IPS DF 6.9 (cell line): ENCODE data around the gene CCK.

Experiments
- DNase-seq: peaks from one replicate; pipeline ENCODE4 v3.0.0-alpha.2; 2013; ENCODE audit warnings: low read depth, low spot score
- H3K27ac ChIP-seq: one replicate; pipeline ENCODE4 v1.5.1; 2013; ENCODE audit warnings: low read length, control low read depth
- H3K27me3 ChIP-seq: 2 replicates; pipeline ENCODE4 v1.6.1; 2013; ENCODE audit warnings: mild to moderate bottlenecking, low read length; ENCODE audit not compliant: control insufficient read depth, insufficient read depth
- H3K36me3 ChIP-seq: 2 replicates; pipeline ENCODE4 v1.6.1; 2013; ENCODE audit warnings: low read length; ENCODE audit not compliant: control insufficient read depth, insufficient read depth
- H3K4me1 ChIP-seq: 2 replicates; pipeline ENCODE4 v1.6.1; 2013; ENCODE audit warnings: low read length; ENCODE audit not compliant: control insufficient read depth, insufficient read depth
- H3K4me3 ChIP-seq: 2 replicates; pipeline ENCODE4 v1.5.1; 2013; ENCODE audit warnings: mild to moderate bottlenecking, low read length
- H3K9me3 ChIP-seq: 2 replicates; pipeline ENCODE4 v1.6.1; 2013; ENCODE audit warnings: low read length, inconsistent platforms; ENCODE audit not compliant: control insufficient read depth, insufficient read depth
- WGBS: extraction: QIAGEN DNeasy Blood & Tissue Kit; methylation state at CpG from one replicate; pipeline ENCODE4 v1.1.7; 2013; ENCODE audit warnings: mixed read lengths, missing lambda C conversion rate; ENCODE audit not compliant: insufficient read length, insufficient coverage; 5-methylcytosine and 5-hydroxymethylcytosine counted together

CCK gene

DNA sequence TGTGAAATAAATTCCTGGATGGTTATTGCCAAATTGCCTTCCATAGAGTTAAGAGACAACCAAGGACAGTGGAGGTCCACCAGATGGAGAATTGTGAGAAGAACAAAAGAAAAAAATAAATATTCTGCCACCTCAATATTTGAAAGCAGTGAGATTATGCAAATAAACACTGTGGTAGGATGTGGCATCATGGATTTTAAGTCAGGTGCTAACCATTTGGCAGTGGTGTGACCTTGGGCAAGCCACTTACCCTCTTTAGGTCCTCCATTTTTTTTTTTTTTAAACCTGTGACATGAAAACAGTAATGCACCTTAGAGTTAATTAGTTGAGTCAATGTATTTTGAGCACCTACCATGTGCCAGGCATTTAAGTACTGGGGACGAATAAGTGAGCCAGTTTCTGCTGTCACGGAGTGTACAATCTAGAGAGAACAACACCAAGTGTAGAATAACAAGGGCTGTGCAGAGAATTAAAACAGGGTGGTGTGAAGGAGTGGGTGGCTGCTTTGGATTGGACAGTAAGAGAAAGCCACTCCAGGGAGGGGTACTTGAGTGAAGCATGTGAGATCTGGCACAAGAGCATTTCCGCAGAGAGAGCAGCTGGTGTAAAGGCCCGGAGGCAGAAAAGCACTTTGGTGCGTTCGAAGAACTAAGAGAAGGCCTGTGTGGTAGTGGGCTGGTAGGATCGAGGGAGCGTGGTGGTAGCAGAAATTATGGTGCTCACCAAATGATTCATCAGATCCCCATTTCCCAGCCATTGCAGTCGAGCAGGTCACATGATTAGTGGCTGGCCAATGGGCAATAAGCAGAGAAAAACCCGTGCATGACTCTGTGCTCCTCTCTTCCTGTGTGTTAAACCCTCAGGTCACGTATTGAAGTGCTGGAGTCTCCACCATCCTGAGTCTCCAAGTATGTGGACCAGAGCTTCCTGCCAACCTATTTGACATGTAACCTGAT lies 39.2 kb downstream of the CCK start:
- no peaks in the 10 kb centered on the region for H3K4me1 ChIP-seq
- no CpG with 5 or more reads among the region's 11 CpGs for WGBS
- DNase-seq = no peak
- H3K27ac ChIP-seq = no peak overlapping the region
- H3K27me3 ChIP-seq = no peaks in the 10 kb centered on the region
- peaks cover 3% of the 10 kb centered on the region; the same call in 1 of the 2 replicates for H3K36me3 ChIP-seq
- H3K9me3 ChIP-seq = no peaks in the 10 kb centered on the region
- no peak overlapping the region for H3K4me3 ChIP-seq

DNA sequence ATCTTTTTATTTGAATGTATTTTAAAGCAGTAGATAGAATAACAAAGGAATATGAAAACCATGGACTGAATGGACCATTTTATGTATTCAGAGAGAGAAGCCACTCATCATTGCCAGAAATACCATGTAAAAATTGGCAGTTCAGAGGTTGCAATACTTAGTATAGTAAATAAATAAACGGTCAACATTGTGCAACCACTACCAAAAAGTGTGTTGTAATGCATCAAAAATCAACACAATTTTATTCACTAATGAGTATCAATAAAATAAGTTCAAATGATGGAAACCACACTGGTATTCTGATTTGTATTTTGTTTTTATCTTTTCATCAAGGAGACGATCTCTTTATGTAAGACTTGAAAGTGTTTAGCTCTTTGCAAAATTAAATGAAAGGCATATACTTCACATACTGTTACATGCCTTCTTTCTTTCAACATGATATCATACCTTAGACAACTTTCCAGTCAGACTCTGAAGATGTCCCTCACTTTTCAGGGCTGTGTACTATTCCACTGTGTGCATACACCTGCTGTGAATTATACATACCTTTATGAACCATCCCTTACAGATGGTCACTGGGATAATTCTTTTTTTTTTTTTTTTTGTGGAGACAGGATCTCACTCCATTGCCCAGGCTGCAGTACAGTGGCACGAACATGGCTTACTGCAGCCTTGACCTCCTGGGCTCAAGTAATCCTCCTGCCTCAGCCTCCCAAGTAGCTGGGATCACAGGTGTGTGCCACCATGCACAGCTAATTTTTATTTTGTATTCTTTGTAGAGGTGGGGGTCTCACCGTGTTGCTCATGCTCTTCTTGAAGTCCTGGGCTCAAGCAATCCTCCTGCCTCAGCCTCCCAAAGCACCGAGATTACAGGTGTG lies 40.3 kb downstream of the CCK start:
- DNase-seq = no peak
- Histone ChIP-seq H3K4me3 (no peak overlapping the region), H3K9me3 (no peaks in the 10 kb centered on the region), H3K4me1 (no peaks in the 10 kb centered on the region), H3K27ac (no peak overlapping the region), H3K36me3 (peaks cover 3% of the 10 kb centered on the region; the same call in 1 of the 2 replicates), H3K27me3 (no peaks in the 10 kb centered on the region)
- no CpG with 5 or more reads among the region's 5 CpGs for WGBS

DNA sequence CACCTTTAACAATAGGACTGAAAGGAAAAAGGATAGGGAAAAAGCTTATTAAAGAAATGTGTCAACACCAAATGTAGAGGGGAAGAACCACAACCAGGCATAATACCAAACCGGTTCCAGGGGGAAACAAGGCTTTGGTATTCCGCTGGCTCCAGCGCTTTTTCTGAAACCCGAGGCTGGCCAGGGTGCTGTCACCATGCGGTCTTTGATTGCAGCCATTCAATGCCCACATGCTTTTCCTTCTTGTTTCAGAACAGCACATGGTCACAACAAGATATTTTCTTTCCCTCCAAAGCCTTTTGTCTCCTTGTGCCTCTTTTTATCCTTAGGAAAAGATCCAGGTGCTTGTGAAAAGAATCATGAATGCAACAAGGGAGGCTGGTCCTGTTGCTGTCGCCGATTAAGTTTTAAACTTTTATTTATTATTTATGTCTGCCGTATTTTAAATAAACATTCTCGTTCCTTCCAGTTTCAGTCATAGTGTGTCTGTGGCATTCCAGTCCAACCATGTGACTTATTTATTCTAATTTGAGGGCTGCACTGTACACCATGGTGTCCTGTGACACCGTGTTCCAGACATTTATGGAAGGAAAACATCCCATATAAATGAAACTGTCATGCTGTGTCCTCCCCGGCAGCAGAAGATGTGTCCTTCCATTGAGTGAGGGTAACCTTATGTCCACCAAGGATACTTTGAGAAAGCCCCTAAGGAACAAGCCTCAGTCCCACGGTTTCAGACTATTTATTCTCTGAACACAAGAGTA lies 41.1 kb downstream of the CCK start:
- WGBS = no CpG with 5 or more reads among the region's 12 CpGs
- H3K27ac ChIP-seq = no peak overlapping the region

DNA sequence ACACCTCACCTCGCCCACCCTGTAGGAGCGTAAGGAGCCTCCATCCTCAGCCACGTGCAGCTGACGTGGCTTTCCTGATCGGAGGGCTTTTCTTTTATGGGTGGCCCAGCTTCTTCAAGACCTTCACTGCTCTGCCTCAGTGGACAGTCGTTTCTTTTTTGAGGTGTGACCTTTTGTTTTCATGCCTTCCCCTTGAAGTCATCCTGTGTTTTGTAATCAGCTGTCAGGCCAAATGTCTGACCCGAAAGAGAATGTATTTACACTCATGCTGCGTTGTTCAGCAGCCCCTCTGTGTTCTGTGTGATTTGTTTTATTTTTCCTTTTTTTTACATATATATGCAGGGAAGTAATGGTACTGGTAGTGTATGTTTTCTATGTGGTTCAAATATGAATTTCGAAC lies 41.8 kb downstream of the CCK start:
- no peak overlapping the region for H3K27ac ChIP-seq
- peaks cover 3% of the 10 kb centered on the region; the same call in 1 of the 2 replicates for H3K36me3 ChIP-seq
- no peaks in the 10 kb centered on the region for H3K27me3 ChIP-seq
- no peak overlapping the region for H3K4me3 ChIP-seq
- H3K9me3 ChIP-seq = no peaks in the 10 kb centered on the region
- no CpG with 5 or more reads among the region's 9 CpGs for WGBS
- no peak for DNase-seq
- no peaks in the 10 kb centered on the region for H3K4me1 ChIP-seq

More for the DNA sequence above, 41.1 kb downstream of the CCK start:
- H3K4me3 ChIP-seq = no peak overlapping the region
- no peaks in the 10 kb centered on the region for H3K4me1 ChIP-seq
- H3K36me3 ChIP-seq = peaks cover 3% of the 10 kb centered on the region; the same call in 1 of the 2 replicates
- DNase-seq = no peak
- H3K9me3 ChIP-seq = no peaks in the 10 kb centered on the region
- H3K27me3 ChIP-seq = no peaks in the 10 kb centered on the region

DNA sequence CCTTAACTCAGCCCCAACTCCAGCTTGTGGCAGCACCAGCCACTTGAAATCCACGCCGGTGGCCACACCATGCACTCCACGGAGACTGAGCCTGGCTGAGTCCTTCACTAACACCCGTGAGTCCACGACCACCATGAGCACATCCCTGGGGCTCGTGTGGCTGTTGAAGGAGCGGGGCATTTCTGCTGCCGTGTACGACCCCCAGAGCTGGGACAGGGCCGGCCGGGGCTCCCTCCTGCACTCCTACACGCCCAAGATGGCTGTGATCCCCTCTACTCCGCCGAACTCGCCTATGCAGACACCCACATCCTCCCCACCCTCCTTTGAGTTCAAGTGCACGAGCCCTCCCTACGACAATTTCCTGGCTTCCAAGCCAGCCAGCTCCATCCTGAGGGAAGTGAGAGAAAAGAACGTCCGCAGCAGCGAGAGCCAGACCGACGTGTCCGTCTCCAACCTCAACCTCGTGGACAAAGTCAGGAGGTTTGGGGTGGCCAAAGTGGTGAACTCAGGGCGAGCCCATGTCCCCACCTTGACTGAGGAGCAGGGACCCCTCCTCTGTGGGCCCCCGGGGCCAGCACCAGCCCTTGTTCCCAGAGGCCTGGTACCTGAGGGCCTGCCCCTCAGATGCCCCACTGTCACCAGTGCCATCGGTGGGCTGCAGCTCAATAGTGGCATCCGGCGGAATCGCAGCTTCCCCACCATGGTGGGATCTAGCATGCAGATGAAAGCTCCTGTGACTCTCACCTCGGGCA lies 42.9 kb downstream of the CCK start:
- Histone ChIP-seq H3K36me3 (peaks cover 3% of the 10 kb centered on the region; the same call in 1 of the 2 replicates), H3K27ac (no peak overlapping the region), H3K9me3 (no peaks in the 10 kb centered on the region), H3K4me1 (no peaks in the 10 kb centered on the region), H3K4me3 (no peak overlapping the region), H3K27me3 (no peaks in the 10 kb centered on the region)
- DNase-seq = no peak
- no CpG with 5 or more reads among the region's 31 CpGs for WGBS

DNA sequence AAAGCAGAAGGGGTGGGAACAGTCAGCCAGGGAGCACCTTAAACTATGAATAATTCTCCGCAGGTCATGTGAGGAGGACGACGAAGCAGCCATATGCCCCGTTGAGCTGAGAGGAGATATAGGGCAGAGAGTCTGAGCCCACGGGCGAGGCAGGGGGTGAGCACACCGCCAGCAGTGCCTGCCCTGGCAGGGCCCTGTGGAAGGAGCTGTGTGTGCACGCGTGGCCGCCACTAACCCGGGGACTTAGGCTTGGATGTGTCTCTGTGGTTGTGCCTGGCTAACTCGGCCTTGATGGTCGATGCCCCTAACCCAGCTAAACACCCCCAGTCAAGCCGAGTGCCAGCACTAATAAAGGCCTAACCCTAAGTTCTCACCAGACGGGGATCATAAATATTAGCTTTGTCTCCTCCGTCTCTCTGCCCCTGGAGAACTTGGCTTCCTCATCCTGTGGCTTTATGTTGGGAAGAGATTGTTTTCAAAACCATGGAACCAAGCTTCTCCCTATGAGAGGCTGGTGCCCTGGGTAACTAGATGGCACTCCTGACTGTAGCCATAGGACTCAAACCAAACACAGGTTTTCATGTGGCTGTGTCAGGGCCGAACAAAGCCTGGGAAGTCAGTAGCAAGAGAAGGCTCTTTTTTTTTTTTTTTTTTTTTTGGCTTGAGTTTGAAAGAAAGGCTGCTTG lies 45.4 kb downstream of the CCK start:
- no CpG with 5 or more reads among the region's 17 CpGs for WGBS
- Histone ChIP-seq H3K4me1 (no peaks in the 10 kb centered on the region), H3K9me3 (no peaks in the 10 kb centered on the region), H3K36me3 (peaks cover 3% of the 10 kb centered on the region; the same call in 1 of the 2 replicates), H3K27me3 (no peaks in the 10 kb centered on the region), H3K27ac (no peak overlapping the region), H3K4me3 (no peak overlapping the region)
- no peak for DNase-seq

GRCh38 chr3:42216931-42217333 lies 49.1 kb downstream of the CCK start:
- WGBS = no CpG with 5 or more reads among the region's 5 CpGs
- Histone ChIP-seq H3K4me1 (no peaks in the 10 kb centered on the region), H3K9me3 (no peaks in the 10 kb centered on the region), H3K4me3 (no peak overlapping the region), H3K27me3 (no peaks in the 10 kb centered on the region), H3K36me3 (no peaks in the 10 kb centered on the region), H3K27ac (no peak overlapping the region)
- DNase-seq = no peak

DNA sequence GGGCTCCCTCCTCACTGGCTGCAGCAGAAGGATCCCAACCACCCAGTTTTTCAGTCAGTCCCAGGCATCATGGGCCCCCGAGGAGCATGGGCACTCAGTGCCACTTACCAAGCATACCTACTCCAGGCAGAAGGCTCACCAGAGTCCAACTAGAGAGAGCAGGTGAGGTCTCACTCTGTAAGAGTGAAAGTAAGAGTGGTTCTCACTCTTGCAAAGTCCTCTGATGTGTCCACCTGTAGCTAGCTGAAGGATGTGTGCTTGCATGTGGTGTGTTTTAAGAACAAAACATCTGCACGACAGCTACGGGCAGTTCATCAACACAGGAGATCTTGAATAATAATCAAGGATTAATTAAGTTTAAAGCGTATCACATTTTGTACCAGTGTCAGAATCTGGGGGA lies 49.7 kb downstream of the CCK start:
- Histone ChIP-seq H3K27ac (no peak overlapping the region), H3K4me3 (no peak overlapping the region), H3K4me1 (no peaks in the 10 kb centered on the region), H3K9me3 (no peaks in the 10 kb centered on the region), H3K36me3 (no peaks in the 10 kb centered on the region), H3K27me3 (no peaks in the 10 kb centered on the region)
- no peak for DNase-seq
- WGBS = no CpG with 5 or more reads among the region's 4 CpGs

DNA sequence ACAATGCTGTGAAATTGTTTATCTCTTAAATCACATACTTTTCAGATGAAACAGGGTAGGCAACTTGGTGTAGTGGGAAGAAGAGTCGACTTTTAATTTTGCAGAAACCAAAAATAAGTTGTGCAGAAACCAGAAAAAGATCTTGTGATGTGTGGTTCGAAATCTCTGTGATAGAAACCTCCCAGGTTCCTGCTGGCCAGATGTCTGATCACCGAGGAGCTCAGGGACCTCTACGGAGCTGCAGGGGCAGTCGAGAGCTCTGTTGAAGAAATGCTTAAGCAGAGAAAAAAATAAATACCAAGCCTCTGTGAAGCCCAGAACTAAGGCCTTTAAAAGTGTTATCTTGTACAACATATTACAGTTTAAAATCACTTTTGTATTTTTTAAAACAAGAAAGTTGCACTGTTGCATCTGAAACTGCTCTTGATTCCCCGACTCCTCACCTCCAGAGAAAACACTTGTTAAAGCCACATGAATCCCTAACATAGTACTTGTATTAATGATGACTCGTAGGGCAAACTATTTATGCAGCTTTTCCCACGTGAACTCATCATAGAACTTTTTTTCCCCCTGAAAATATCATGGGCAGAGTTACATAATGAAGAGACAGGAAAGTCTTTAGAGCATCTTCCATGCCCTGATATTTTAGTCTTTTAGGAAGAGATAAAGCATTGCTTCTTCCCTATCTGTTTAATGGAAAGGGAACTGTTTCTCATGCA lies 51.3 kb downstream of the CCK start:
- no peaks in the 10 kb centered on the region for H3K27me3 ChIP-seq
- no peak overlapping the region for H3K4me3 ChIP-seq
- WGBS = no CpG with 5 or more reads among the region's 8 CpGs
- H3K27ac ChIP-seq = no peak overlapping the region
- H3K4me1 ChIP-seq = no peaks in the 10 kb centered on the region
- H3K9me3 ChIP-seq = no peaks in the 10 kb centered on the region
- DNase-seq = no peak
- H3K36me3 ChIP-seq = peaks cover 4% of the 10 kb centered on the region
